HG03565 (cell line): ENCODE measurements around the gene USP36.

ENCODE experiments used
- ATAC-seq: cut with Tn5 transposase; IDR thresholded peaks from one replicate; pipeline ENCODE4 v1.9.1; 2021; ENCODE audit warnings: mild to moderate bottlenecking, moderate library complexity; ENCODE audit not compliant: unreplicated experiment

Gene USP36

GRCh38 chr17:78818152-78818846, 22.3 kb downstream of the USP36 start:
- no peak for ATAC-seq

GRCh38 chr17:78817123-78817522, 23.5 kb downstream of the USP36 start:
- no peak for ATAC-seq

DNA sequence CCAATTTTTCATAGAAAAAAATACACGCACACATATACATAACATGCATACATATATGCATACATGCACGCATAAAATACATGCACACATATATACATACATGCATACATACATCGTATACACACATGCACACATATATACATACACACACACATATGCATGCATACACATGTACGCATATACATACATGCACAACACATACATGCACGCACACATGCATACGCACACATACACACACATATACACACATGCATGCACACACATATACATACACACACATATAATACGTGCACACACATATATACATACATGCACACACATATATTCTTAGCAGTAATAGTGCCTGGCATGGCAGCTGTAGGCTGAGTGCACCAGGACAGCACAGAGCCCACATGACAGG, 24.9 kb downstream of the USP36 start:
- ATAC-seq: no peak

- no peak for ATAC-seq
Measured at GRCh38 chr17:78812855-78813254, 27.8 kb downstream of the USP36 start.

GRCh38 chr17:78808163-78808562, 32.5 kb downstream of the USP36 start:
- ATAC-seq: no peak

DNA sequence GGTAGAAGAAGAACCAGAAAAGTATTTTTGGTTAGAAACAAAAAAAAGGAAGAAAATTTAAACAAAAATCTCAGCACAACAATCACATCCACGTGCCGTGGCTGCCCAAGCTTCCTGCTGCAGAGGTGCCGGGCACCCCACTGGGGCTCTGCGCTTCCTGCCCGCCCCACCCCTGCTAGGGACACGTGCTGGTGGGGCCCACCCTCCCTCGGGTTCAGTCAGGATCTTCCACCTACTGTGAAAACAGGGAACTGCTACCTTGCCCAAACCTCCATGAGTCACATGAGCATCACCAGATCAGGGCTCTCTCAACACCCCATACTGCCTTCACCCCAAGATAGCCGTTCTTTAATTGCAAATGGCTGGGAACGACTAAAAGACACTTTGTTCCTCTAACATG, 34.2 kb downstream of the USP36 start:
- no peak for ATAC-seq

- no peak for ATAC-seq
Measured at GRCh38 chr17:78805301-78805700, 35.3 kb downstream of the USP36 start.

GRCh38 chr17:78804777-78805176, 35.8 kb downstream of the USP36 start:
- ATAC-seq: no peak

GRCh38 chr17:78803186-78803845, 37.3 kb downstream of the USP36 start:
- no peak for ATAC-seq

- ATAC-seq: no peak
Measured at GRCh38 chr17:78802459-78802858, 38.2 kb downstream of the USP36 start.

- ATAC-seq: no peak
Measured at GRCh38 chr17:78802008-78802407, 38.6 kb downstream of the USP36 start.

GRCh38 chr17:78800132-78800931, 40.3 kb downstream of the USP36 start:
- ATAC-seq: no peak

DNA sequence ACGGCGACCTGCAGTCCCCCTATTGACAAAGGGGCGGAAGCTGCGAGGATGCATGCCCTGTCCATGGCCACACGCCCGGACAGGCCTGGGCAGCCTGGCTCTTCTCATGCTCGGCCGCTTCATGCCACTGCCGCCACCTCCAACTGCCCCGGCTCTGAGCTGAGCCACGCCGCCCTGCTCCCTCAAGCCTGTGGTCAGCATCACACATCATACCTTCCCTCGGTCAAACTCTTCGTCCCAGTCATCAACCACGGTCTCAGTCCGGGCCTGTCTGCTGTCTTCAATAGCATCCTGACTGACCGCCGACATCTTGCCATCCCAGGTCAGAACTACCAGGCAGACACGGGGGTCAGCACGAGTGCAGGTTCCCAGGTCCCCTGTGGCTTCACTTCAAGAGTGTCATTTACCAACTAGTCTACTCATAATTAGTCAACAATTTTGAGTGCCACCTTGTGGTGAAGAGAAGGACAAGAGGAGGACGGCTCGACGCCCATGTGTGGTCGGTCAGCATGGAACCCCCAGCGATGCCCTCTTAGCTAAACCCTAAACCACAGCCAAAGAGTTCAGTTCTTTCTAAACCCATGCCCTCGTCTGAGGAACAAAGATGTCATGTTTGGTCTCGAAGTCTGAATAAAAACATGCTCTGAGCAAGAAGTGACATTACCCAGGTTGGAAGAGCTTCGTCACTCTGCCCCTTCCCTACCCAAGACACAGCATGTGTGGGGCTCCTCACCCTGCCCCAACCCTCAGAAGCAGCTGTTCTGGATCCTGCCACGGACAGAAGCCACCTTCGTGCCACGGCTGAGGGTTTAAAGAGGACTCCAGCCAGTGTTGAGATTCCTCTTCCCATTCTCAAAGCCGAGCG, 41.7 kb downstream of the USP36 start:
- no peak for ATAC-seq

DNA sequence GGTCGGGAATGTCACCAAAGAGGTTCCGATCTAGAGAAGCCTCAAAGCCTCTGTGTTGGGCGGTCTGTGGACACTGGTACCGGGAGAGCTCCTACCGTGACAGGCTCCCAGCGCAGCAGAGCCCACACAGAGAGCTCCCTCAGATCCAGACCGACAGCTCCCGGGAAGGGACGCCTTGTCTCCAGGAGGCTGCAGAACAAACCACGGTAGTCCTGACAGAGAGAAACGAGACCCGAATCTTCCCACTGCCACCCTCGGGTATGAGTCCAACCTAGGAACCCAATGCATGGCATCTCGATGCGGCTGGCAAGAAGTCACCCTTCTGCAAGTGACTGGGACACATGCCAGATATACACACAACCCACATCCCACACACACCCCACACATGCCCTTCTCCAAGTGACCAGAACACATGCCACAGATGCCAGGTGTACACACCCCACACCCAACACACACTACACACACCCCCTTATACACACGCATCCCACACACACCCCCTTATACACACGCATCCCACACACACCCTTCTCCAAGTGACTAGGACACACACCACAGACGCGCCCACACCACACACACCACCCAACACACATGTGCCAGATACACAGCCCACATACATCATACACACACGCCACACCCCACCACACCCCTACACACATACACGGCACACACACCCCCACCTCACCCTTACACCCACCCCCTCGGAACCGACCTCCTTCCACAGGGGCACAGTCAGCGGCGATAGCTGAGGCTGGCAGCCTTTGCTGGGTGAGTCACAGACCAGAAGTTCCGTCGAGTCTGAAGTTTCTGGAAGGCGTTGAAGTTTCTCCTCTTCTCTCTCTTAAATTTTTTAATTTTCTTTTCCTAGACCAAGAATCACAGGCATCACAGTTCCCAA, 42.7 kb downstream of the USP36 start:
- ATAC-seq: no peak

DNA sequence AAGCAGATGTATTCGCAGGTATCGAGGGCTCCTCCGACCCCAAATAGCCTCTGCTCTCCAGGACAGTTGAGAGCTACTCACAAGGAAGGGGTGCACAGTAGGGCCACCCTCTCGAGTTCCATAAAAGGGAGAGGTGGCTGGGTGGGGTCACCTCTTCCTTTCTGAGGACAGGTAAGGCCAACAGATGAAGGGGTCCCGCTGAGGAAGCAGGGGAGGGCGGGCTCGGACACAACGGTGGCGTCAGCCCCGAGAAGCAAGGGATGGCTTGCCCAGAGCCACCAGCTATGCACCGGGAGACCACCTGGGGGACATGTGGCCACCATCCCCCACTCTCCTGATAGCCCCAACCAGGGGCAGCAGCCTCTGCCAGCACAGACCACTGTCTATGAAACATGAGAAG, 43.4 kb downstream of the USP36 start:
- no peak for ATAC-seq

- ATAC-seq: no peak
Measured at GRCh38 chr17:78796517-78796900, 44.1 kb downstream of the USP36 start.

DNA sequence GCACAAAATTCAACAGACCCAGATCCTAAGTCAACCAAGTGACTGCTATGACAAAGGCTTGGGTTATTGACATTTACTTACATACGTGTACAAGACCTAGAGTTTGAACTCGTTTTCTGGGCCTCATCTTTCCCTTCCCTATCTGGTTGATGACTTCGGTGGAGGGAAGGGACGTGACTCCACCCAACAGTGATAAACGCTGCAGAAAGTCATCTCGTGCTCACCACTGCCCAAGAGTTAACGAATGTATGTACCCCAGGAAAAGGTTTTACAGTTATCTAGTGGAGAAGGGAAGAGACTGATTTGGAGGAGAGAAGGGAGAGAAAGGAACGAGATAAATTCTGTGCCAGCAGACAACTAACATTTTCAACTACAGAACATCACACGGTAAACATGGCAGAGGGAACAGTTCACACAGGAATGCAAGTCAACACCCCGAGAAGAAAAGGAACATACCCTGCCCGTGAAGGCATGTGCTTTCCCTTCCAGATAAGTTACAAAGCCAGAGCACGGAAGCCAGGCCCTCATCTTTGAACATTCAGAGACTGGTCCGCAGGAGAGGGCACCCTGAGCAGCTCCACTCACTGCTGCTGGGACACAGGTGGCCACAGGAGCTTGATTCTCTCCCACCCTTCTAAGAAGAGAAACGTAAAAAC, 44.6 kb downstream of the USP36 start:
- no peak for ATAC-seq

- ATAC-seq: no peak
Measured at GRCh38 chr17:78794864-78795640, 45.6 kb downstream of the USP36 start.

DNA sequence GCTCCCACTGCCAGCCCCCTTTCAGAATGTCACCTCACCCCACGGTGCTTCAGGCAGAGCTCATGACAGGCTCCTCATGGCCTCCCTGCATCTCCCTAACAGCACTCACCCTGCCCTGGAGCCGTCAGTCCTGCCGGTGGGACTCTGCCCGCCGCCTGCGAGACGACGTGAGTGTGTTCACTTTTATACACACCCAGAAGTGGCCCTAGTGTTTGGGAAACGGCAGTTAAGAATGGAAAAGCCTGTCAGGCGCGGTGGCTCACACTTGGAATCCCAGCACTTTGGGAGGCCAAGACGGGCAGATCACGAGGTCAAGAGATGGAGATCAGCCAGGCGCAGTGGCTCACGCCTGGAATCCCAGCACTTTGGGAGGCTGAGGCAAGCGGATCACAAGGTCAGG, 46.2 kb downstream of the USP36 start:
- no peak for ATAC-seq
